GM08714 (cell line): ENCODE data around the gene CSF3R.

ENCODE experiments used
- H3K4me3 ChIP-seq: fragments of 200-500 bp; sonication (Bioruptor generic); 2 replicates; pipeline ENCODE4 v1.5.1; 2014; ENCODE audit warnings: mild to moderate bottlenecking, low read length, inconsistent platforms
- ZNF274 ChIP-seq: IDR thresholded peaks from 2 replicates; pipeline ENCODE4 v1.6.1; 2012; ENCODE audit warnings: mild to moderate bottlenecking, low read depth, low read length

Gene CSF3R

DNA sequence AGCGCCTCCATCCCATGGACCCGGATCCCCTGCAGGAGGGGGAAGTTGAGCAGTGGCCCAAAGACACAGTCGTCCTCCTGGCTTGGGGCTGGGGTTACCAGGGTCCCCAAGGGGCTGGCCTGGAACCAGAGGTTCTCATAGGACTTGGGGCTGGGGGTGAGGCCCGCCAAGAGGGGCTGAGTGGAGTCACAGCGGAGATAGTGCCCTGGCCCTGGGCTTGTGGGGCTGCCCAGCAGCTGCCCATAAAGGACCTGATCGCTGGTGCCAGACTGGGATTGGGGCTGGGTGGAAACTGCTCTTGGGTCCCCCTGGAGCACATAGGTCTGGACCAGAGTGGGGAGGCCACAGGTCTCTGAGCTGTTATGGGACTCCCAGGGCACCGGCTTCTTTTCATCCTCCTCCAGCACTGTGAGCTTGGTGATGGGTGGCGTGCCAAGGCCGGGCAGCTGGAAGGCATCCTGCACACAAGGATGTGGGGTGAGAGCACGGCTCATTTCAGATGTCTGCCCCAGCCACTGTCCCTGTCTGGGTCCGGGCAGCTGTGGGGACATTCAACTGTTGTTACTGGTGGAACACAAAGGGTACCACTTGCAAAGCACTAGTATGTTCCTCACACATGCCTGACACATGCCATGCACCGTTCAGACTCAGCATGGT lies 16.2 kb downstream of the CSF3R start:
- no peak overlapping the region for H3K4me3 ChIP-seq
- TF ChIP-seq ZNF274, result no peak

DNA sequence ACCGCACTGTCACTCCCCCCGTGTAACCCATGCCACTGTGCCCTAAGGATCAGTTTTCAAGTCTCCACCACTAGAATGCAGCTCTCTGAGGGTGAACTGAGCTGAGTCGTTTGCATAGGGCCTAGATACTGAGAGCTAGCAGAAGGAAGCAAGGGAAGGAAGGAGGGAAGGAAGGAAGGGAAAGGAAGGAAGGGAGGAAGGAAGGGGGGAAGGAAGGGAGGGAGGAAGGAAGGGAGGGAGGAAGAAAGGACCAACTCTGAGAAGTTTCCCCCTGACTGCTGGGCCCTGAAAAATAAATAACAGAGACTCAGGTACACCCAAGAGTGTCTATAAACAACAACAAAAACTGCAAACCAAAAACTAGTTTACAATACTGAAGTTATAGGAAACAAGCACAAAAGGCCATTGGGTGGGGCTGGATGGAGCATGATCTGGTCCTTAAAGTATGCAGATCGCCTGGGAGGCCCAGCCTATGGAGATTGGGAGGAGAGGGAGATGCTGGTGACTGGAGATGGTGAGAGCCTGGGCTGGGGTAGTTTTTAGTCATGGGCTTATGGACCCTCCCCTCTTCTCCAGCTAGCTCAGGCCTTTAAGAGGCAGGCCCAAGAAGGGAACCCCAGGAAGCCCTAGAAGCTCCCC lies 16.9 kb downstream of the CSF3R start:
- no peak overlapping the region for H3K4me3 ChIP-seq
- TF ChIP-seq ZNF274, result no peak

DNA sequence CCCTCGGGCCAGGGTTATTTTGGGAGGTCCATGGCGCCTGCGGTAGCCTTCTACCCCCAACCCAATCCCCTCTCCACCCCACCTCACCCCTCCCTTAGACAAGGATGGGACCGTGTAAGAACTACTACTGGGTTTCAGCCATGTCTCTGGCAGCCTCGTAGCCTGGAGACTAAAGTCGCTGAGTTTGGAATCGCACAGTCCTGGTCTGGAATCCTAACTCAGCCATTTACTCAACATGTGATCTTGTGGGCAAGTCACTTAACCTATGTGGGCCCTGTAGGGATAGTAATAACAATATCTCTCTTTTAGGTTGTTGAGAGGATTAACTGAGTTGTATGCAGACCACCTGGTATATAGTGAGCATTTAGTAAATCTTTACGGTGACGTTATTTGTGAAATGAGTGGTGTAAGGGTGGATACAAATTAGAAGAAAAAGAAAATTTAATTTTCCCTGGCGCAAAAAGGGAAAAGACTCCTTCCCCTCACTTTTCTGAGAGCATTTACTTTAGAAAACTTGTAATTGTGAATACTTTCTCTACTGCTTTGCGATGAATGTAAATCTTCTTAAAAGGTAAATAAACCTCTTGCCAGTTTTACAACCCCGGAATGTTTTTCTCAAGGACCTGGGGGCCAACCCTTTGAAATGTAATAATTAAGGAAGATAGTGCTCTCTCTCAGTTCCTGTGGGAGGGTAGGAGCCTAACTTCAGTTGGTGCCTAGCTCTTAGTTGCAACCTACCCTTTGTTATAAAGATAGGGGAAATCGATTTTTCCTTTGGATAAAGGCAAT lies 17.9 kb downstream of the CSF3R start:
- peak overlapping the region; percentile 83; the same call in 1 of the 2 replicates for H3K4me3 ChIP-seq
- no peak for TF ChIP-seq ZNF274

DNA sequence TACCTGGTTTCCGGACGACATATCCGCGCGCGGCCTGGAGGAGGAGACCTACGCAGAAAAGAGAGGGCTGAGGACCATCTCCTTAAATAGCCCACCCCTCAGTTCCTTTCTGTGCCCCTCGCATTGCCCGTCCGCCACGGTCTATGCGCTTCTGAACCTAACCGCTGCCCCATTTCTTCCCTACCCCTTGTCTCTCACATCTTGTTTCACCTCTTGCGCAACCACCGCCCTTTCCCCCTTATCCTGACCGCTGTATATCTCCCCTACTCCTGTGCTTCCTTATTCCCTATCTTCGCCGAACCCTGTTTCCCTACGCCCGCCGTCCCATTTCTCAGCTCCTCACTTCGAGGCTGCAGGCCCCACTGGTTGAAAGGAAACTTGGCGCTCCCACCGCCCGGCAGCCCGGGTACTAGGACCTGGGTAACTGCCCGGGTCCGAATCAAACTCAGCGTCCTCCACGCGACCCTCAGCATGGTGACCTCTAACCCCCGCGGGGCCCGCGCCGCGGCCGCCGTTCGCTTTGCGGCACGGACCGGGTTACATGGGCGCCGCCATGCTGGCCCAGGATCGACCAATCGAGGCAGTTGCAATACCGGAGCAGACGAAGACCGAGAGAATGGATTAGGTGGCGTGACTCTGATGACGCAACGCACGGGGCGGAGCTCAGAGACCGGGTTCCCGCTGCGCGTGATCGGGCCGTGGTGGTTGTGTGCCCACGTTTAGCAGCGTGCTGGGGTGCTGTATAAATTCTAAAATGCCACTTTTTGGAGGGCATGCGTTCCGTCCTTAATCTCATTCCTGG lies 18.7 kb downstream of the CSF3R start, which contains the start of gene MRPS15:
TSS of gene MRPS15 (minus strand) at position 582 of the 802 bp plus-strand sequence. CDS start at position 473, 109 bp downstream.
- TF ChIP-seq ZNF274, result no peak
- H3K4me3 ChIP-seq, result peak within 1 kb of the TSS; percentile 83

DNA sequence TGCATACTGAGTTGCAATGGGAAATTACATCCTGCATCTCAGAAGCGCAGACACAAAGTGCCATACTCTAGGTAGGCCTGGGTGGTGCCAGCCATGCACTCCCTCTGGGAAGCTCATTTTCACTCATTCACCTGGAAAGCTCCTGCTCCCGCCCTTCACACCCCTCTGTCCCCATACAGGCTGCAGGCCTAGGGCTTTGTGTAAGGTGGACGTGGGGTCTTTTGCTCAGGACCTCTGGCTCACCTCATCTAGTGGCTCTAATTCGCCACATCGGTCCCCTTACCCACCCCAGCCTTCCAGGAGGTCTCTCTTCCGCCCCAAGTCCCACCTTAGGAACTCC lies 19.3 kb downstream of the CSF3R start:
- peak overlapping the region; percentile 83 for H3K4me3 ChIP-seq
- no peak for TF ChIP-seq ZNF274

DNA sequence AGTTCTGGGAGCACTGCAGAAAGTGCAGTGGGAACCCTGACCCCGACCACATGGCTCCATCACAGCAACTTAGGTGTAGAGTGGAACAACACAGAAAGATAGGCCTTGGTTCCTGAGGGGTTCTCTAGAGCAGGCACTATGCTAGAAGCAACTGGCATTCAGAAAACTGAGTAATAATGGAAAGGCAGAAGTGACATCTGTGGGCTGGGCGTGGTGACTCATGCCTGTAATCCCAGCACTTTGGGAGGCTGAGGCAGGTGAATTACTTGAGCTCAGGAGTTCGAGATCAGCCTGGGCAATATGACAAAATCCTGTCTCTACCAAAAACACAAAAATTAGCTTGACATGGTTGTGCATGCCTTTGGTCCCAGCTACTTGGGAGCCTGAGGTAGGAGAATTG lies 23.8 kb downstream of the CSF3R start:
- no peak for TF ChIP-seq ZNF274
- H3K4me3 ChIP-seq, result no peak overlapping the region

DNA sequence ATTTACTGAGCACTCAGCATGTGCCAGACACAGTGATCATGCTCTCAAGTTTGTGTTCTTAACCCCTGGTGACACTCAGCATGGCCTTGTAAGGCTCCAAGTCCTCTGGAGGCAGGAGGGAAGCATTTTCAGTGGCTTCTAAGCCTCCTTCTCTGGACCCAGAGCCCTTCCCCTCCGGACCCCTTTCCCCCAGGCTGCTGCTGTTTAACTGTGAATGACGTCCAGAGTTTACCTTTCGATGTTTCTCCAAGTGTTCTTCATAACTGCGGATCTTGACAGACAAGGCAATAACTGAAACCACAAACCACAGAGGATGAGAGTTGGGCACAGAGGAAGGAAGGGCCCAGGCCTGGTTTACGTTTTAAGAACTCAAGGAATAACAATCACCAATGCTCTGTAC lies 25.0 kb downstream of the CSF3R start:
- no peak for TF ChIP-seq ZNF274
- no peak overlapping the region for H3K4me3 ChIP-seq

DNA sequence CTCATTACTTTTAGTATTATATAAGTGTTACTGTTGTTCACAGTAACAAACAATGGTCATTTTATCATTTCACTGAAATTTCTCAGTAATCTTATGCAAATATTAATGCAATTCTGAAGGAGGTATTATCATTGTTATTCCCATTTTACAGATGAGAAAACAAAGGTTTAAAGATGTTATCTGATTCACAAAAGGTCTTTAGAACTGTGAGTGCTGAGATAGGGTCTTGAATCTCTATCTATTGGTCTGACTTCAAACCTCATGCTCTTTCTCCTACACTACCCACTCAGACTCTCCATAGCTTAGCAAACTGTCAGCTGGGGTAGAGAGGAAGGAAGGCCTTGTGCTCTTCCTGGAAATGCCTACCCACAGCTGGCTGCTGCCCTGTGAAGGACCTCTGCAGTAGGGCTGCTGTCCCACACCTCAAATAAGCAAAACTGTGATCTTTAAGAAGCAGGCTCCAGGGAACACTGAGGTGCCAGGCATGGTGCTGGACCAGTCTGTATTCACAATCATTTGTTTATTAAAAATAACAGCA lies 26.3 kb downstream of the CSF3R start:
- TF ChIP-seq ZNF274, result no peak
- no peak overlapping the region for H3K4me3 ChIP-seq

DNA sequence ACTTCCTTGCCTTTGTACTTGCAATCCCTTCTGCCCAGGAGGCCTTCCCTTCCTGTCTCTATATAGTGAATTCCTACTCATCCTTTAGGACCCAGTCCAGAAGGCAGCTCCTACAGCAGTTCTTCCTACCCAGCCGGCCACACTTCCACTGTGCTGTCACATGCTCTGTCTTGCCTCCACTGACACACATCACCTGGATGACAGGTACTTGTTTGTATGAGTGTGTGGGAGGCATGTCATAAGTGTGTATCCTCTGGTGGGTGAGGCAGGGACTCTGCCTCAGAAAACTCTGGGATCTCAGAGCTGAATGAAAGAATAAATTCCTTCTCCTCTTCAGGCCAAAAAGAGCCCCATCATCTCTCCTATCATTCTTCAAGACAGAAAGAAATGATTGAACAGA lies 27.3 kb downstream of the CSF3R start:
- H3K4me3 ChIP-seq, result no peak overlapping the region
- no peak for TF ChIP-seq ZNF274

DNA sequence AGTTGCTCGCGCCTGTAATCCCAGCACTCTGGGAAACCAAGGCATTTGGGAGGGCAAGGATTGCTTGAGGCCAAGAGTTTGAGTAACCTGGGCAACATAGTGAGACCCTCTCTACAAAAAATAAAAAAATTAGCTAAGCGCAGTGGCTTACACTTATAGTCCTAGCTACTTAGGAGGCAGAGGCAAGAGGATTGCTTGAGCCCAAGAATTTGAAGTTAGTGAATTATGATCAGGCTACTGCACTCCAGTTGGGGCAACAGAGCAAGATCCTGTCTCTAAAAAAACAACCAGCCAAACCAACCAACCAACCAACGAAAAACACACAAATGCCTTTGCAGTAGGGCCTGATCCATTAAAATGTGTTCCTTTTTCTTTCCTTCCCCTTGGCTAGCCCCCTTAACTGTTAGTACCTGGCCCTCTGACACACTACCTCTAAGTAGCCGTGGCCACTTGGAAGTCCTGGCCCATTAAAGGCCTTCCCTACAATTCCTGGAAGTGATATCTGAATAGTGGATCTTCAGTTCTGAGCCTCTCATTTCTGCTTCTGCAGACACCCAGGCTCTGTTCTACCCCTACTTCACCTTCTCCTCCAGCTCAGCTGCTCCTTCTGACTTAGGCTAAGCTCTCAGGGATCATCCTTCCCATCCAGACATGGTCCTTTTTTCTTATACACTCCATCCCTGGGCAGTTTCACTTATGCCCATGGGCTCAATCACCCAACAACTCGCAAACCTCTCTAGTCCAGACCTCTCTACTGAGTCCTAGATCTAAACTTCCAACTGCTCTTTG lies 28.9 kb downstream of the CSF3R start:
- no peak overlapping the region for H3K4me3 ChIP-seq
- TF ChIP-seq ZNF274, result no peak

DNA sequence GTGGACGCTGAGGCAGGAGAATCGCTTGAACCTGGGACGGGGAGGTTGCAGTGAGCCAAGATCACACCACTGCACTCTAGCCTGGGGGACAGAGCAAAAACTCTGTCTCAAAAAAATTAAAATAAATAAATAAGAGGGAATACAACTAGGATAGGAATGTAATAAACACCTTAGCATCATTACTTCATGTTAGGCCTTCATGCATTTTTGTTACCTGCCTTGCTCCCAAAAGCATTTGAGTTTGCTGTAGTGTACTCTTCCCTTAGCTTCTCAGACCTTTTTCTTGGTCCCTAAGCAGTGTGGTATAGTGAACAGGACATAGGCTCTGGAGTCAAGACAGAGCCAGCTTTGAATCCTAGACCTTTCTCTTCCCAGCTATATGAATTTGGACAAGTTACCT lies 29.7 kb downstream of the CSF3R start:
- no peak overlapping the region for H3K4me3 ChIP-seq
- no peak for TF ChIP-seq ZNF274

DNA sequence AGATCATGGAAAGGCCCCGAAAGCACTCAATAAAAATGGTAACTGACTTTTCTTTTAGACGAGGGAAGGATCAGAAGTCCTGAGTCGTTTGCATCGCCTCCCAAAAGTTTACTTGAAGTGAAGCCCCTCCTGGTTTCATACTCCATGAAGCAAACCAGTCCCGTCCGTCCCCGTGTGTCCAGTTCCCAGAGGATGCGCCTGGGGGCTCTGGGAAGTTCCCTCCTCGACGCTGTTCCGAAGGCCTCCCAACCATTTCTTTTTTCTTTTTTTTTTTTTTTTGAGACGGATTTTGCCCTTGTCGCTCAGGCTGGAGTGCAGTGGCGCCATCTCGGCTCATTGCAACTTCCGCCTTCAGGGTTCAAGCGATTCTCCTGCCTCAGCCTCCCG lies 31.8 kb downstream of the CSF3R start:
- H3K4me3 ChIP-seq, result peak overlapping the region; percentile 72; the same call in 1 of the 2 replicates
- TF ChIP-seq ZNF274, result no peak

DNA sequence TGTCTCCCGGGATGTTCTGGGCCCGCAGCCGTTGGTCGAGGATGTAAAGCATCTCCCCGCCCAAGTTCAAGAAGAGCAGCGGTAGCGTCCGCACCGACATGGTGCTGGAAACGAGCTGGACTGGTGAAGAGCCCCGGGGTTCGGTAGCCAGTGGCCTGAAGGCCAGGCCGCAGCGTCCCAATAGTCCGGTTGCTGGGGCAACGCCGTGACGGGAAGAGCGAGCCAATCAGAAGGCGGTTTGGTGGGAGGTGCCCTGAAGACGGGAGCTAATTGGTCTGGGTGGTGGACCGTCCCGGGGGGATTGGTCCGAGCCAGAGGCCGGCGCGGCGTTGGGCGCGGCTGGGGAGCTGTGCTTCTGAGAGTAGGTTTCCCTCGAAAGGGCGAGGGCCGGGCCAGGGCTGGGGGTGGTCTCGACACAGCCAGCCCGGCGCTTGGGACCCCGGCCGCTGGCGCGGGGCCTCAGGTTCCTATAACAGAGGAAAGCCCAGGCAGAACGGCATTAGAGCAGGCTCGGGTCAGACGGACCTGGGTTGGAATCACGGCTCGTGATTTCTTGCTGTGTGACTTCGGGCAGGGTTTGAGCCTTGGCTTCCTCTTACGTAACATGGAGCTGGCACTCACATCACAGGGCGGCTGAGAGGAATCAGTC lies 32.3 kb downstream of the CSF3R start, which contains the start of gene OSCP1:
TSS of gene OSCP1 (minus strand) at position 182 of the 649 bp plus-strand sequence. CDS start at position 100, 82 bp downstream.
- peak within 1 kb of the TSS; percentile 72 for H3K4me3 ChIP-seq
- no peak for TF ChIP-seq ZNF274
